ENCODE data around the gene NCAM2.

The NCAM2 gene

DNA sequence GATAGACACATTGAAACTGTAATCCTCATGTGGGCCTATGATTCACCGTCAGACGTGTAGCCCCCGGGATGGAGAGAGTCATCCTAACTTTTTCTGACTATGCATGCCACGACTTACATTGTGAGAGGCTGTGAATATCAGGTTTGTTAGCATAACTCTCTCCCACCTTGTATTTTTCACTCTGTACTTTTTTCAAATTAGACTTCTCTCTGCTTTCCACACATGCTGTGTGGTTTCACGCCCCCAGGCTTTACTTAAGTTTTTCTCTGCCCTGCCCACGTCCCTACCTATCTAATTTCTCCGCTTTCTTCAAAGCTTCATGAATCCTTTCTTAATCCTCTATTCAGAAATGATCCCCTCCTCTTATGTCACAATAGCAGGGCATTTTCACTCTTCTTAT, 3.4 kb upstream of the NCAM2 start:
- in situ Hi-C loops (cut with MboI; ENCODE audit: low pct_unique_long_range_greater_than_20kb, low sequenced_read_pairs, unreplicated experiment): no loop called here
- no peak for DNase-seq (ENCODE audit: low spot score)
- TF ChIP-seq CTCF (IDR thresholded peaks at IDR 0.05; ENCODE audit: extremely low read depth, insufficient read depth, missing control alignments): no peak

DNA sequence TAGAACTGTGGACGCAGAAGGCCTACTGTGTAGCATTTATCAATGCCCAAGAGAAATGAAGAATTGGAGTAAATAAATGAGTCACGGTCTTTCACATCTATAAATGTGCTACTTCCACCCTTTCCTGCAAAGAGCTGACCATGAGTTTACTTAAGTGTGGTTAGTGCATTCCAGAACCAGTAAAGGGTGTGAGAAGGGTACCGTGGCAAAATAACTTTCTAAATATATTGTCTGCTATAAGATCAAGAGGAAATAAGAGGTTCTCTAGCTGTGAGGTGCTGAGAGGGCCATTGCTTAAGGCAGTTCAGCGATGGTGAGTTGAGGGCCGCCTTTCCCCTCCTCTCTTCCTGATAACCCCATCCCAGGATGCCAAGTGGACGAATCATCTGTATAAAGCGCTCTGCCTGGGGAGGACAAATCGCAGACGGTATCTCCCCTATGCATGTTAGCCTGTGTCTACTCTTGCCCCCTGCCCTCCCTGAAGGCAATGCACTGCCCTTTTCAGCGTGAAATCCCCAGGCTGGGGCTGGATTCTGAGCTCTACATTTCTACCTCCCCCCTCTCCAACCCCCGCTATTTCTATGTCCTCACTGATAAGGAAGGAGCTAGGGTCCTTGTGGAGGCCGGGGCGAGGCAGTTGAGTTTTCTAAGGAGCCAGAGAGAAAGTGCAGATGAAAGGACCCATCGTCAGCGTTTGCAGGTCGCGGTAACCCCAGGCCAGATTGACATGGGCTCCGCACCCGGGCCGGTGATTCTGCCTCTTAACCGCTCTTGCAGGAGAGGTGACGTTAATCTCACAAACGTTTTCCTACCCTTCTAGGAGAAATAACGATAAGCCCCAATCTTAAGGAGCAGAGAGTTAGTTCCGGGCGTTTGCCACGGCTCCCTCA, 1.5 kb upstream of the NCAM2 start:
- in situ Hi-C loops (cut with MboI; ENCODE audit: low pct_unique_long_range_greater_than_20kb, low sequenced_read_pairs, unreplicated experiment): no loop called here
- no peak for TF ChIP-seq CTCF (IDR thresholded peaks at IDR 0.05; ENCODE audit: extremely low read depth, insufficient read depth, missing control alignments)
- no peak for DNase-seq (ENCODE audit: low spot score)

- in situ Hi-C loops (cut with MboI; ENCODE audit: low pct_unique_long_range_greater_than_20kb, low sequenced_read_pairs, unreplicated experiment): no loop called here
- no peak for TF ChIP-seq CTCF (IDR thresholded peaks at IDR 0.05; ENCODE audit: extremely low read depth, insufficient read depth, missing control alignments)
- no peak for DNase-seq (ENCODE audit: low spot score)
Measured at GRCh38 chr21:20997311-20997635, 936 bp upstream of the NCAM2 start.

GRCh38 chr21:20998456-20998789, 214 bp downstream of the NCAM2 start:
- no peak for DNase-seq (ENCODE audit: low spot score)
- in situ Hi-C loops (cut with MboI; ENCODE audit: low pct_unique_long_range_greater_than_20kb, low sequenced_read_pairs, unreplicated experiment): no loop called here
- TF ChIP-seq CTCF (IDR thresholded peaks at IDR 0.05; ENCODE audit: extremely low read depth, insufficient read depth, missing control alignments): no peak

DNA sequence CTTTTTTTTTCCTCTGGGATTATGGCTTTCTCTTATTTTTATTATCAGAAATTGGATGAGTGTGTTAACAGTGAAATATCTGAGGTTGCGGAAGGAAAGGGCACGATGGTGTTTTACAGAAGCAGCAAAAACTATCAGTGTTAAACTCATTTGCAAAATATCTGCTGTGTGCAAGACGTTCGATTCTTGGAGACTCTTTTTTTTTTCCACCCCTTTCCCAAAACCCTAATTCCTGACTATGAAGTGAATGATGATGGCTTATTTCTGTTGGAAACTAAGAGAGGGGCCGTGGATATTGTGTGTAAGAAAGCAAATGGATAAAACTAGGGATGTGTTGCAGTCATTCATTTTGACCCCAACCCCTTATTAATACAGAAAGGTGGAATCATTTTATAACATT, 677 bp downstream of the NCAM2 start:
- DNase-seq (ENCODE audit: low spot score): no peak
- no peak for TF ChIP-seq CTCF (IDR thresholded peaks at IDR 0.05; ENCODE audit: extremely low read depth, insufficient read depth, missing control alignments)
- in situ Hi-C loops (cut with MboI; ENCODE audit: low pct_unique_long_range_greater_than_20kb, low sequenced_read_pairs, unreplicated experiment): no loop called here

- in situ Hi-C loops (cut with MboI; ENCODE audit: low pct_unique_long_range_greater_than_20kb, low sequenced_read_pairs, unreplicated experiment): no loop called here
- TF ChIP-seq CTCF (IDR thresholded peaks at IDR 0.05; ENCODE audit: extremely low read depth, insufficient read depth, missing control alignments): peak; percentile 63
- peak; percentile 48 for DNase-seq (ENCODE audit: low spot score)
Measured at GRCh38 chr21:20999659-21000058, 1.4 kb downstream of the NCAM2 start.
